ENCODE data around the gene COL15A1.

The COL15A1 gene

GRCh38 chr9:99037769-99038483 is 94.2 kb downstream of the COL15A1 start:
- no peak for DNase-seq (ENCODE audit: low read depth in 2 of 2)

- DNase-seq (ENCODE audit: low read depth in 2 of 2), result no peak
These were observed 94.7 kb downstream of the COL15A1 start for GRCh38 chr9:99038484-99038820.

- no peak for DNase-seq (ENCODE audit: low read depth in 2 of 2)
These were observed 95.9 kb downstream of the COL15A1 start for GRCh38 chr9:99039505-99040182.

GRCh38 chr9:99040251-99040900 is 96.7 kb downstream of the COL15A1 start:
- DNase-seq (ENCODE audit: low read depth in 2 of 2), result no peak

- no peak for DNase-seq (ENCODE audit: low read depth in 2 of 2)
These were observed 97.3 kb downstream of the COL15A1 start for GRCh38 chr9:99040911-99041582.

- DNase-seq (ENCODE audit: low read depth in 2 of 2), result no peak
These were observed 97.9 kb downstream of the COL15A1 start for GRCh38 chr9:99041618-99042017.

- no peak for DNase-seq (ENCODE audit: low read depth in 2 of 2)
These were observed 98.9 kb downstream of the COL15A1 start for GRCh38 chr9:99042620-99043019.

- no peak for DNase-seq (ENCODE audit: low read depth in 2 of 2)
These were observed 101.1 kb downstream of the COL15A1 start for GRCh38 chr9:99044827-99045226.

GRCh38 chr9:99046068-99046467 is 102.4 kb downstream of the COL15A1 start:
- DNase-seq (ENCODE audit: low read depth in 2 of 2), result no peak

GRCh38 chr9:99046542-99047071 is 102.9 kb downstream of the COL15A1 start:
- DNase-seq (ENCODE audit: low read depth in 2 of 2), result no peak

GRCh38 chr9:99049228-99049627 is 105.5 kb downstream of the COL15A1 start:
- no peak for DNase-seq (ENCODE audit: low read depth in 2 of 2)

- DNase-seq (ENCODE audit: low read depth in 2 of 2), result no peak
These were observed 105.9 kb downstream of the COL15A1 start for GRCh38 chr9:99049641-99050040.

- no peak for DNase-seq (ENCODE audit: low read depth in 2 of 2)
These were observed 106.7 kb downstream of the COL15A1 start for GRCh38 chr9:99050292-99050911.

- no peak for DNase-seq (ENCODE audit: low read depth in 2 of 2)
These were observed 107.2 kb downstream of the COL15A1 start for GRCh38 chr9:99050924-99051323.

GRCh38 chr9:99051406-99051805 is 107.7 kb downstream of the COL15A1 start:
- no peak for DNase-seq (ENCODE audit: low read depth in 2 of 2)

- no peak for DNase-seq (ENCODE audit: low read depth in 2 of 2)
These were observed 108.1 kb downstream of the COL15A1 start for GRCh38 chr9:99051851-99052250.

- no peak for DNase-seq (ENCODE audit: low read depth in 2 of 2)
These were observed 109.4 kb downstream of the COL15A1 start for GRCh38 chr9:99052815-99053715.

GRCh38 chr9:99054581-99054980 is 110.9 kb downstream of the COL15A1 start:
- no peak for DNase-seq (ENCODE audit: low read depth in 2 of 2)

GRCh38 chr9:99055384-99055783 is 111.7 kb downstream of the COL15A1 start:
- DNase-seq (ENCODE audit: low read depth in 2 of 2), result no peak

- no peak for DNase-seq (ENCODE audit: low read depth in 2 of 2)
These were observed 112.5 kb downstream of the COL15A1 start for GRCh38 chr9:99056186-99056585.
